Mesendoderm (in vitro differentiated cells): ENCODE data around the gene PLAAT1.

ENCODE experiments used
- DNase-seq: peaks from one replicate; pipeline ENCODE4 v3.0.0; 2013
- H2AK5ac ChIP-seq: 2 replicates; pipeline ENCODE4 v1.6.1; 2013; ENCODE audit warnings: low read length, inconsistent platforms
- H2BK120ac ChIP-seq: 2 replicates; pipeline ENCODE4 v1.6.1; 2013; ENCODE audit warnings: low read depth, mild to moderate bottlenecking, low read length, moderate library complexity, mixed read lengths
- H2BK15ac ChIP-seq: replicated peaks from 2 replicates; pipeline ENCODE4 v1.6.1; 2013; ENCODE audit warnings: low read depth, mild to moderate bottlenecking, moderate library complexity
- H2BK5ac ChIP-seq: 2 replicates; pipeline ENCODE4 v1.6.1; 2013; ENCODE audit warnings: low read length, inconsistent platforms
- H3K18ac ChIP-seq: 2 replicates; pipeline ENCODE4 v1.6.1; 2013; ENCODE audit warnings: mild to moderate bottlenecking, low read length, mixed read lengths
- H3K23ac ChIP-seq: one replicate; pipeline ENCODE4 v1.6.1; 2013; ENCODE audit warnings: low read length
- H3K27ac ChIP-seq: 2 replicates; pipeline ENCODE4 v1.5.1; 2013; ENCODE audit warnings: low read depth, mild to moderate bottlenecking, inconsistent platforms, low read length, moderate library complexity
- H3K27me3 ChIP-seq: 2 replicates; pipeline ENCODE4 v1.6.1; 2013; ENCODE audit warnings: low read length, control low read depth, mild to moderate bottlenecking, inconsistent platforms; ENCODE audit not compliant: insufficient read depth, poor library complexity
- H3K36me3 ChIP-seq: 2 replicates; pipeline ENCODE4 v1.6.1; 2013; ENCODE audit warnings: low read length, inconsistent platforms; ENCODE audit not compliant: control insufficient read depth, insufficient read depth
- H3K4ac ChIP-seq: one replicate; pipeline ENCODE4 v1.6.1; 2013; ENCODE audit warnings: low read depth, mild to moderate bottlenecking, low read length, moderate library complexity
- H3K4me1 ChIP-seq: 2 replicates; pipeline ENCODE4 v1.6.1; 2013; ENCODE audit warnings: low read depth, low read length, inconsistent platforms; ENCODE audit not compliant: control insufficient read depth
- H3K4me2 ChIP-seq: 2 replicates; pipeline ENCODE4 v1.6.1; 2013; ENCODE audit warnings: low read length
- H3K4me3 ChIP-seq: 2 replicates; pipeline ENCODE4 v1.5.1; 2013; ENCODE audit warnings: mild to moderate bottlenecking, low read length
- H3K56ac ChIP-seq: one replicate; pipeline ENCODE4 v1.6.1; 2013; ENCODE audit warnings: low read length
- H3K79me1 ChIP-seq: 2 replicates; pipeline ENCODE4 v1.6.1; 2013; ENCODE audit warnings: low read length, inconsistent platforms
- H3K79me2 ChIP-seq: 2 replicates; pipeline ENCODE4 v1.6.1; 2013; ENCODE audit warnings: mild to moderate bottlenecking, low read length; ENCODE audit not compliant: control insufficient read depth, insufficient read depth
- H3K9ac ChIP-seq: 2 replicates; pipeline ENCODE4 v1.6.1; 2013; ENCODE audit warnings: low read length, inconsistent platforms
- H4K5ac ChIP-seq: one replicate; pipeline ENCODE4 v1.6.1; 2013; ENCODE audit warnings: low read length
- H4K8ac ChIP-seq: one replicate; pipeline ENCODE4 v1.6.1; 2013; ENCODE audit warnings: low read depth, mild to moderate bottlenecking, control low read depth, low read length, moderate library complexity
- WGBS: extraction: QIAGEN DNeasy Blood & Tissue Kit; methylation state at CpG from one replicate; pipeline ENCODE4 v1.1.7; 2013; ENCODE audit warnings: low lambda C conversion rate, missing lambda C conversion rate; ENCODE audit not compliant: insufficient coverage; ENCODE audit errors: extremely low coverage; 5-methylcytosine and 5-hydroxymethylcytosine counted together

PLAAT1 gene

DNA sequence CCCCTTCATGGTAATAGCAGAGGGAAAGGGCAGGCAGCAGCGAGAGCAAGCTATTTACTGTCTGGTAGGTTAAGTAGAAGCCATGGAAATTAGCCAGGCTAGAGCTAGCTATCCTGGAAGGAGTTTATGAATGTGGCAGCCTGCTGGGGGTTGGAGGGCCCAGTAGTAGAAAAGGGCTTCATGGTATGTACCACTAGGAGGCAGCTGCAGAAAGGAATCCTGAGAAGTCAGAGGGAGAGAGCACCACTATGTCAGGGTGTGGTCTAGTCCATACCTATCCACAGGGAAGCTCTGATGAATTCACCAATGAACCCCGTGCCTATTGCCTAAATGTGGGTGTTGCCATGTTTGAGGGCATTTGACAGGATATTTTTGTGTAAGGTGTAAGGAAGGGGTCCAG is 55.0 kb downstream of the PLAAT1 start:
- H3K27ac ChIP-seq = no peak overlapping the region
- no peaks in the 10 kb centered on the region for H3K79me2 ChIP-seq
- no CpG with 5 or more reads among the region's 2 CpGs for WGBS
- H3K18ac ChIP-seq = no peak overlapping the region
- H3K4ac ChIP-seq = no peak overlapping the region
- no peak overlapping the region for H4K8ac ChIP-seq
- H3K27me3 ChIP-seq = no peaks in the 10 kb centered on the region
- H3K4me2 ChIP-seq = no peak overlapping the region
- H3K23ac ChIP-seq = no peak overlapping the region
- H2BK120ac ChIP-seq = no peak overlapping the region
- no peak overlapping the region for H2AK5ac ChIP-seq
- H3K36me3 ChIP-seq = no peaks in the 10 kb centered on the region
- H3K56ac ChIP-seq = no peak overlapping the region
- H3K79me1 ChIP-seq = no peaks in the 10 kb centered on the region
- no peak overlapping the region for H3K4me3 ChIP-seq
- H2BK5ac ChIP-seq = no peak overlapping the region
- peak; percentile 29 for DNase-seq
- no peaks in the 10 kb centered on the region for H3K4me1 ChIP-seq
- no peak overlapping the region for H2BK15ac ChIP-seq
- no peak overlapping the region for H3K9ac ChIP-seq
- H4K5ac ChIP-seq = no peak overlapping the region

DNA sequence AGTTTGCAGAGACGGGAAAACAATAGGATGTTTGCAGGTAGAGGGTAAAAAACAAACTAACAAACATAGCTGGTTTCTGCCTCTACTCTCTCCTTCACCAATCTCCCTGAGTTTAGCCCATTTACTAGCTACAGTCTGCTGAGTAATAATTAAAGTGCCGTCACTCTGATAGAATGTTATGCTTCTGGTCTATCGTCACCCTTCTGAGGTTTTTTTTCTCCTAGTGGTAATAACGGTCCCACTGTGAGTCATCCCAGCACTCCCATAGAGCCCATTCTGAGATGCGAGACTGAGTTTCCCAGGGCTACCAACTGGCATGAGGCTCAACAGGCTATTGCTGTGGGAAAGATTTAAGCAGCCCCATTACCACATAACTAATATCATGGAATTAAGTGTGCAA is 56.4 kb downstream of the PLAAT1 start:
- Histone ChIP-seq H3K56ac (no peak overlapping the region), H2BK15ac (no peak overlapping the region), H3K27ac (no peak overlapping the region), H3K4me1 (no peaks in the 10 kb centered on the region), H3K36me3 (no peaks in the 10 kb centered on the region), H3K4ac (no peak overlapping the region), H3K4me2 (no peak overlapping the region), H3K79me1 (no peaks in the 10 kb centered on the region), H3K79me2 (no peaks in the 10 kb centered on the region), H2BK120ac (no peak overlapping the region), H3K4me3 (no peak overlapping the region), H3K18ac (no peak overlapping the region), H2BK5ac (no peak overlapping the region), H3K27me3 (no peaks in the 10 kb centered on the region), H3K23ac (no peak overlapping the region), H3K9ac (no peak overlapping the region), H4K5ac (no peak overlapping the region), H4K8ac (no peak overlapping the region), H2AK5ac (no peak overlapping the region)
- WGBS = no CpG with 5 or more reads among the region's 5 CpGs
- DNase-seq = peak; percentile 1

DNA sequence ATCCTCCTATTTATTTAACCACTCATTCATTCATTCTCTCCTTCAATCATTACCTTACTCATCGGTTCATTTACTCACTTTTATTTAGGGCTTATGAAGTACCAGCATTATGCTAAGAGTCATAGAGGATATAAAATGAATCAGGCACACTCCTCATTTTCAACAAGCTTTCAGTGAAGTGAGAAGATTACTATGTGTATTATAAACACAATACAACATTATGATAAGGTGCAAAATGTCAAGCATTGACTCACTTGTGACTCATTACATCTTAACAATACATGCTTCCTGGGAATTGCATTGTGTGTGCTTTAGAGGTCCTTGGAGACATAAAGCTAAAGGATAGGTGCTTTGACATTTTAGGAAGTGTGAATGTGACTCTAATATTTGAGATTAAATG is 60.4 kb downstream of the PLAAT1 start:
- H3K23ac ChIP-seq = no peak overlapping the region
- no peaks in the 10 kb centered on the region for H3K79me1 ChIP-seq
- no peak overlapping the region for H2BK15ac ChIP-seq
- H3K79me2 ChIP-seq = no peaks in the 10 kb centered on the region
- peaks cover 5% of the 10 kb centered on the region for H3K4me1 ChIP-seq
- H4K8ac ChIP-seq = no peak overlapping the region
- no peaks in the 10 kb centered on the region for H3K27me3 ChIP-seq
- no peak overlapping the region for H3K27ac ChIP-seq
- no peak overlapping the region for H3K4me3 ChIP-seq
- 100% methylated on average over 1 of the region's 1 CpG for WGBS
- H2AK5ac ChIP-seq = no peak overlapping the region
- no peak overlapping the region for H4K5ac ChIP-seq
- H3K36me3 ChIP-seq = no peaks in the 10 kb centered on the region
- H3K9ac ChIP-seq = no peak overlapping the region
- no peak overlapping the region for H3K56ac ChIP-seq
- peak; percentile 12 for DNase-seq
- no peak overlapping the region for H2BK5ac ChIP-seq
- H3K4me2 ChIP-seq = no peak overlapping the region
- H3K4ac ChIP-seq = no peak overlapping the region
- H2BK120ac ChIP-seq = no peak overlapping the region
- H3K18ac ChIP-seq = no peak overlapping the region

- no peaks in the 10 kb centered on the region for H3K79me2 ChIP-seq
These were observed 64.3 kb downstream of the PLAAT1 start for GRCh38 chr3:193305356-193305755.

GRCh38 chr3:193310914-193311723 is 70.1 kb downstream of the PLAAT1 start:
- Histone ChIP-seq H2AK5ac (no peak overlapping the region), H2BK120ac (no peak overlapping the region), H3K4me3 (no peak overlapping the region), H3K4me1 (no peaks in the 10 kb centered on the region), H3K36me3 (no peaks in the 10 kb centered on the region), H3K27me3 (no peaks in the 10 kb centered on the region), H3K4me2 (no peak overlapping the region), H3K23ac (no peak overlapping the region), H3K79me2 (no peaks in the 10 kb centered on the region), H3K18ac (no peak overlapping the region), H3K56ac (no peak overlapping the region), H4K5ac (no peak overlapping the region), H3K79me1 (no peaks in the 10 kb centered on the region), H3K27ac (no peak overlapping the region), H2BK15ac (no peak overlapping the region), H3K4ac (no peak overlapping the region), H4K8ac (no peak overlapping the region), H2BK5ac (no peak overlapping the region), H3K9ac (no peak overlapping the region)
- DNase-seq = no peak
- no CpG with 5 or more reads among the region's 6 CpGs for WGBS

More at GRCh38 chr3:193305356-193305755, 64.3 kb downstream of the PLAAT1 start:
- Histone ChIP-seq H3K36me3 (no peaks in the 10 kb centered on the region), H2BK5ac (no peak overlapping the region), H3K4me1 (peaks cover 5% of the 10 kb centered on the region), H3K23ac (no peak overlapping the region), H3K79me1 (no peaks in the 10 kb centered on the region), H2BK120ac (no peak overlapping the region), H3K4me3 (no peak overlapping the region), H4K8ac (no peak overlapping the region), H2AK5ac (no peak overlapping the region), H2BK15ac (no peak overlapping the region), H3K56ac (peak overlapping the region; percentile 26), H3K4ac (no peak overlapping the region), H3K18ac (no peak overlapping the region), H3K27me3 (no peaks in the 10 kb centered on the region), H4K5ac (no peak overlapping the region), H3K9ac (no peak overlapping the region), H3K4me2 (no peak overlapping the region), H3K27ac (peak overlapping the region; percentile 3)
- WGBS = no CpG with 5 or more reads among the region's 1 CpG
- DNase-seq = peak; percentile 65
